NCI-H82 (cell line): ENCODE results near the gene USP7.

Experiments used
- DNase-seq: peaks from one replicate; lab custom pipeline; 2025; lab: John Stamatoyannopoulos, UW

The USP7 gene

GRCh38 chr16:8951447-8952280, 12.0 kb downstream of the USP7 start:
- DNase-seq, result no peak

DNA sequence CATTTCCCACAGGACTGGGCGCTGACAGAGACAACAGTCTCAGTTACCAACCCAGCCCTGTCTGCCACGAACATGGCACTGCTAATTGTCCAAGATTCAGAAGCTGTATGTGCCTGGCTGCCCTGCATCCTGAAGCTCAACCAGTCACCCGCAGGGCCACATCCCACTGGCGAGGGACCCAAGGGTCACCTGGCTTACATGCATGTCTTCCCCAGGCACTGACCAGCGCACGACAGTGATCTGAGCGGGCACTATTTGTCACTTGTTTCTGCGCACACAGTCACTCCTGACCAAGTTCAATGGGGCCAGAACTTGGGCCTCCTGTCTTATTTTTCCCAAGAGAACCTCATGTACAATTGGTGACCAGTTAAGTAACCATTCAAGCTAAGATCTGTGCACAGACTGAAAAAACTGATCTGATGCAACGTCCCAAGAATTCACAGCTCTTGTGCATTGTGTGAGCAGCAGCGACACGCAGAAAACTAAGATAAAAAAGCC, 13.1 kb downstream of the USP7 start:
- DNase-seq, result no peak

- no peak for DNase-seq
Observed at GRCh38 chr16:8949536-8950418, 13.9 kb downstream of the USP7 start.

- no peak for DNase-seq
Observed at GRCh38 chr16:8948831-8949230, 14.9 kb downstream of the USP7 start.

GRCh38 chr16:8948069-8948593, 15.6 kb downstream of the USP7 start:
- DNase-seq, result no peak

DNA sequence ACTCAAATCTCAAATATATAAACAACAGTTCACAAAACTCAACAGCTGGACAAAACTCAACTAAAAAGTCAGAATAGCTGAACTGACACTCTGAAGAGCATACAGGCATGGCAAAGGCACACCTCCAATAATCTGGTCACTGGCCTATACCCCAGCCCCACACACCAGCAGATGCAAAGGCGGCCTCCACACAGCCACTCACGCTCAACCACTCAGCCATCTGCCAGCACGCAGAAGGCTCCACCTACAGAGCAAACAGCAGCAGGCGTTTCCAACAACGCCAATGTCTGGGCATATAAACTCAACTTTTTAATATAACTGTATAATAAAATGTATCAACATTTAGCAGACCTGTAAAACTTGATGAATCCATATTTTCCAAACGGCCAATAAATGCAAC, 17.2 kb downstream of the USP7 start:
- peak; percentile 67 for DNase-seq

DNA sequence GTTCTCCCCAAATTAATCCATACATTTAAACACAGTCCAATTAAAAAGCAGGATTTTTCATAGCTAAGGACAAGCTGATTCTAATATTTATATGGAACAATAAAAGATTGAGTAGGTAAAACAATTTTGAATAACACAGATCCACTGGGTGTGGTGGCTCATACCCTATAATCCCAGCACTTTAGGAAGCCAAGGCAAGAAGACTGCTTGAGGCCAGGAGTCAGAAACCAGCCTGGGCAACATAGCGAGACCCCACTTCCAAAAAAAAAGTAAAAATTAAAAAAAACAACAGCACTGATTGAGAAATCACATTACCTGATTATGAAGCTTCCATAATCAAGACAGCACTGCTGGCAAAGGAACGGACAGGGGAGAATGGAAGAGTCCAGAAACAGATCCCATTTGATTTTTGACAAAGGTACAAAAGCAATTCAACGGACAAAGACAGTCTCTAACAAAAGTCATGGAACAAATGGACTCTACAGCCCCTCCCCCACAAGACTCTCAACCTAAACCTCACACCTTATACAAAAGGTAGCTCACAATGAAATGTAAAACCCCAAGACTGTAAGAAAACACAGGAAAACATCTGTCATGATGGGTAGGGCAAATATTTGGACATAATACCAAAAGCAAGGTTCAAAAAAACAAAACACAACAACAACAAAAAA, 17.9 kb downstream of the USP7 start:
- DNase-seq, result no peak

GRCh38 chr16:8943966-8944759, 19.5 kb downstream of the USP7 start:
- DNase-seq, result no peak

GRCh38 chr16:8943001-8943763, 20.5 kb downstream of the USP7 start:
- DNase-seq, result peak; percentile 76

GRCh38 chr16:8941718-8942344, 21.9 kb downstream of the USP7 start:
- no peak for DNase-seq

GRCh38 chr16:8937803-8938202, 25.9 kb downstream of the USP7 start:
- DNase-seq, result peak; percentile 37

- DNase-seq, result peak; percentile 61
Observed at GRCh38 chr16:8936421-8936820, 27.3 kb downstream of the USP7 start.

DNA sequence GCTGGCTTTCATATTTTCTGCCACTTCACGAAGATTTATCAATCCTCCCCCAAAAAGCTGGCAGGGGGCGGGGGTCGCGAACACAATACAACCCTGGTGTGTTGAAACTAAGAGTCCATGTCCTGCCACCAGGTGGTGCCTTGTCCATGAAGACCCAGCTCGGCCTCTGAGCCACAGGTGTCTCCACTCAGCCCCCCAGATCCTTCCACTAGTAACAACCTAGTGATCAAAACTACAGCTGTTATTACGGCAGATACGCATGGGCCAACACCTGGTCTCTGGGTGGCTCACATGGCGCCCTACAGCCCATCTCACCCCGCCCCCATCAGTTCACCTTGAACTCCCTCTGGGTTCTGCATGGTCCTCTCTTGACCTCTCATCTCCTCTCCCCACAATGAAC, 27.7 kb downstream of the USP7 start:
- DNase-seq, result peak; percentile 59

GRCh38 chr16:8934601-8935000, 29.1 kb downstream of the USP7 start:
- peak; percentile 55 for DNase-seq

DNA sequence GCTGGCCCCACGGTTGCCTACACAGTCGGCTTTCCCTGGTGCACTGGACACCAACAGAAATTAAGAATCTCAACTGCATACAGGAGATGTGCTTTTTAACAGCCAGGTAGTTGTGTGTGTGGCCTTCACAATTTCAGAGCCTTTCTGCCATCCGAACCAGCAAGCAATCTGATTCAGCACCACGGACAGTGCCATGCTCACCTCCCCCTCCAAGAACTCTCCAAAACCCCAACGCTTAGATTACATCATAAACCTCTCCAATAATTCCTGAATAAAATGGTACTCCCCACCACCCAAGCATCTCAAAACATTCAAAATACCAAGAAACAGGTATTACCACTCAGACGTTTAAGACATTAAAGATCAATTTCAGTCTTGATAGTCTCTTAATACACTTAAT, 31.8 kb downstream of the USP7 start:
- DNase-seq, result no peak

GRCh38 chr16:8929086-8929748, 34.5 kb downstream of the USP7 start:
- no peak for DNase-seq

DNA sequence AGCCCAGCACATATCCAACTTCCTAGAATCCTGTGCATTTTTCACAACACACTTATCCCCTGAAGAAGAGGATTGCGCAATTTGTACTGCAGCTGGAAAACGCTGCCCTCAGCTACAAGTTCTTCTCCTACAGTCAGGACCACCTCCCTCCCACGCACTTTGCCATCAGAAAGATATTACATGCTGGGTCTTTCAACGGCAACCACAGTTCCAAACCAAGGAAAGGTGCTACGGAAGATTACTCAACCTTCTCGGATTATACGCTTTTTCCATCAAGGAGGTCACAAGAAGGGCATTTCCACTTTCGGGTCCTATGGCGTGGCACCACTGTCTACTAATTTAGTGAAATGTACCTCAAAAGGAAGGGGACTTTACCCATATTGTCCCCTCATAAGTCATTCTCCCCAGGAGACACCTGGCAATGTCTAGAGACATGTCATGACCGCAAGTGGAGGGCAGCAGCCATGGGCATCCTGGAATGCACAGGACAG, 35.2 kb downstream of the USP7 start:
- DNase-seq, result no peak

DNA sequence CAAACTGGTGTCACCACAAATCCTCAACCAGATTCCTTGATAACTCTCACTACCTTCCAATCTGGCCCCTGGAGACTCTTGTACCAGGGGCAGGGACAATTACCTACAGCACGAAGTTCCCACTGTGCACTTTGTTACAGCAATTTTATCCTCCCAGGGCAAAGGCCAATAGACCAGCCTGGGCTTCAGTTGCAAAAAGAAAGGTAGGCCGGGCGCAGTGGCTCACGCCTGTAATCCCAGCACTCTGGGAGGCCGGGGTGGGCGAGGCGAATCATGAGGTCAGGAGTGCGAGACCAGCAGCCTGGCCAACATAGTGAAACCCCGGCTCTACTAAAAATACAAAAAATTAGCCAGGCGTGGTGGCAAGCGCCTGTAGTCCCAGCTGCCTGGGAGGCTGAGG, 36.9 kb downstream of the USP7 start:
- no peak for DNase-seq

GRCh38 chr16:8925455-8925854, 38.3 kb downstream of the USP7 start:
- no peak for DNase-seq
